IMR-90 (cell line): ENCODE data around the gene APC2. TPM values are rescaled to one million over a fixed set of nuclear protein-coding genes. Genes with fewer than 3 reads are reported as not detected.

ENCODE experiments used
- ATAC-seq: fragments of 200-7000 bp; cut with Tn5 transposase; 2 replicates; pipeline ENCODE4 v1.9.1; 2020; ENCODE audit warnings: low read depth, mild to moderate bottlenecking, moderate library complexity
- BruUV-seq: library from RNA; stranded (reverse); fragments of 400-500 nt; replicated peaks from 2 replicates; lab custom pipeline; 2021; lab: Mats Ljungman, UMichigan
- CTCF ChIA-PET: fragments of 300-600 bp; formaldehyde crosslinking; extraction: SDS; loops from one replicate; lab custom pipeline; 2021; ENCODE audit warnings: antibody characterized with exemption; lab: Yijun Ruan, JAX
- POLR2A ChIA-PET: fragments of 300-600 bp; sonication (Branson Sonifier 250); formaldehyde crosslinking; loops from one replicate; lab custom pipeline; 2022; ENCODE audit warnings: antibody characterized with exemption; ENCODE audit not compliant: unreplicated experiment; lab: Charles Lee
- DNase-seq: peaks from one replicate; pipeline ENCODE4 v3.0.0; 2013
- H2AFZ ChIP-seq: replicated peaks from 2 replicates; pipeline ENCODE3; 2013; ENCODE audit warnings: low read length, mild to moderate bottlenecking; ENCODE audit not compliant: poor library complexity
- H2AK5ac ChIP-seq: 2 replicates; pipeline ENCODE4 v1.6.1; 2013; ENCODE audit warnings: low read depth, low read length, inconsistent platforms
- H2AK9ac ChIP-seq: replicated peaks from 2 replicates; pipeline ENCODE3; 2013; ENCODE audit warnings: mild to moderate bottlenecking, low read depth, low read length, moderate library complexity; ENCODE audit not compliant: poor library complexity
- H2BK120ac ChIP-seq: 2 replicates; pipeline ENCODE4 v1.6.1; 2013; ENCODE audit warnings: low read depth, low read length, inconsistent platforms
- H2BK15ac ChIP-seq: 3 replicates; pipeline ENCODE4 v1.6.1; 2013; ENCODE audit warnings: low read depth, low read length, inconsistent platforms
- H2BK20ac ChIP-seq: 2 replicates; pipeline ENCODE4 v1.6.1; 2013; ENCODE audit warnings: low read depth, mild to moderate bottlenecking, inconsistent platforms, low read length, moderate library complexity
- H2BK5ac ChIP-seq: 2 replicates; pipeline ENCODE4 v1.6.1; 2013; ENCODE audit warnings: mild to moderate bottlenecking, low read depth, low read length, inconsistent platforms; ENCODE audit not compliant: poor library complexity, severe bottlenecking
- H3K14ac ChIP-seq: replicated peaks from 2 replicates; pipeline ENCODE4 v1.6.1; 2013; ENCODE audit warnings: low read depth, low read length, inconsistent platforms
- H3K18ac ChIP-seq: 2 replicates; pipeline ENCODE4 v1.6.1; 2013; ENCODE audit warnings: low read depth, low read length, control low read depth
- H3K23ac ChIP-seq: 2 replicates; pipeline ENCODE4 v1.6.1; 2013; ENCODE audit warnings: low read depth, low read length, inconsistent platforms
- H3K27ac ChIP-seq: 2 replicates; pipeline ENCODE4 v1.5.1; 2013; ENCODE audit warnings: mild to moderate bottlenecking, control low read depth, low read length; ENCODE audit not compliant: insufficient read depth
- H3K27me3 ChIP-seq: 2 replicates; pipeline ENCODE4 v1.6.1; 2013; ENCODE audit warnings: low read length; ENCODE audit not compliant: control insufficient read depth, insufficient read depth
- H3K36me3 ChIP-seq: 2 replicates; pipeline ENCODE4 v1.6.1; 2013; ENCODE audit warnings: low read length, mixed read lengths; ENCODE audit not compliant: control insufficient read depth, insufficient read depth
- H3K4ac ChIP-seq: 2 replicates; pipeline ENCODE4 v1.6.1; 2013; ENCODE audit warnings: low read depth, low read length, inconsistent platforms
- H3K4me1 ChIP-seq: 2 replicates; pipeline ENCODE4 v1.6.1; 2013; ENCODE audit warnings: low read length, mixed read lengths; ENCODE audit not compliant: control insufficient read depth, insufficient read depth
- H3K4me2 ChIP-seq: 2 replicates; pipeline ENCODE4 v1.6.1; 2013; ENCODE audit warnings: low read depth, mild to moderate bottlenecking, control low read depth, low read length, moderate library complexity
- H3K4me3 ChIP-seq: 2 replicates; pipeline ENCODE4 v1.5.1; 2013; ENCODE audit warnings: low read depth, mild to moderate bottlenecking, control low read depth, low read length, moderate library complexity; ENCODE audit not compliant: insufficient read depth
- H3K56ac ChIP-seq: 2 replicates; pipeline ENCODE4 v1.6.1; 2013; ENCODE audit warnings: low read length, inconsistent platforms; ENCODE audit not compliant: insufficient read depth; ENCODE audit errors: extremely low read depth
- H3K79me1 ChIP-seq, 2 experiments: 2 replicates each; pipeline ENCODE4 v1.6.1; 2013; ENCODE audit warnings: low read length in 2 of 2, inconsistent platforms in 1 of 2, low read depth in 1 of 2
- H3K9ac ChIP-seq: 2 replicates; pipeline ENCODE4 v1.6.1; 2013; ENCODE audit warnings: low read depth, low read length, control low read depth
- H3K9me1 ChIP-seq: 2 replicates; pipeline ENCODE4 v1.6.1; 2013; ENCODE audit warnings: low read length, inconsistent platforms; ENCODE audit not compliant: insufficient read depth
- H3K9me3 ChIP-seq: 2 replicates; pipeline ENCODE4 v1.6.1; 2013; ENCODE audit warnings: low read length; ENCODE audit not compliant: control insufficient read depth, insufficient read depth
- H4K20me1 ChIP-seq: 2 replicates; pipeline ENCODE4 v1.6.1; 2013; ENCODE audit warnings: low read length, inconsistent platforms; ENCODE audit not compliant: insufficient read depth
- H4K5ac ChIP-seq: 2 replicates; pipeline ENCODE4 v1.6.1; 2013; ENCODE audit warnings: mild to moderate bottlenecking, low read depth, low read length, control low read depth
- H4K8ac ChIP-seq, 2 experiments: 2 replicates each; pipeline ENCODE4 v1.6.1; 2013; ENCODE audit warnings: low read depth in 2 of 2, low read length in 2 of 2, control low read depth in 1 of 2, inconsistent platforms in 1 of 2
- H4K91ac ChIP-seq: 2 replicates; pipeline ENCODE4 v1.6.1; 2013; ENCODE audit warnings: low read depth, low read length, inconsistent platforms; ENCODE audit not compliant: insufficient read depth
- BHLHE40 ChIP-seq: fragments of 150-350 bp; IDR thresholded peaks from 2 replicates; pipeline ENCODE4 v1.6.1; 2016; ENCODE audit warnings: mild to moderate bottlenecking, low read depth, low read length
- CEBPB ChIP-seq: IDR thresholded peaks from 2 replicates; pipeline ENCODE4 v1.6.1; 2012; ENCODE audit warnings: low read depth, low read length, improper control_type of control experiment
- CHD1 ChIP-seq: IDR thresholded peaks from 2 replicates; pipeline ENCODE4 v1.6.1; 2012; ENCODE audit warnings: low read depth, low read length, improper control_type of control experiment
- FOS ChIP-seq: fragments of 150-350 bp; IDR thresholded peaks from 2 replicates; pipeline ENCODE4 v1.6.1; 2016; ENCODE audit warnings: low read depth, low read length
- MAFK ChIP-seq: IDR thresholded peaks from 2 replicates; pipeline ENCODE4 v1.6.1; 2012; ENCODE audit warnings: low read depth, low read length, improper control_type of control experiment
- MAZ ChIP-seq: IDR thresholded peaks from 2 replicates; pipeline ENCODE4 v1.6.1; 2012; ENCODE audit warnings: low read depth, mild to moderate bottlenecking, low read length, improper control_type of control experiment, moderate library complexity, borderline replicate concordance
- MXI1 ChIP-seq: IDR thresholded peaks from 2 replicates; pipeline ENCODE4 v1.6.1; 2012; ENCODE audit warnings: low read depth, mild to moderate bottlenecking, low read length, moderate library complexity, borderline replicate concordance
- NFE2L2 ChIP-seq: fragments of 150-350 bp; IDR thresholded peaks from 2 replicates; pipeline ENCODE4 v1.6.1; 2016; ENCODE audit warnings: low read depth, mild to moderate bottlenecking, low read length
- POLR2A ChIP-seq: IDR thresholded peaks from 2 replicates; pipeline ENCODE4 v1.6.1; 2012; ENCODE audit warnings: mild to moderate bottlenecking, low read depth, low read length
- RAD21 ChIP-seq: IDR thresholded peaks from 2 replicates; pipeline ENCODE4 v1.6.1; 2012; ENCODE audit warnings: low read length, improper control_type of control experiment
- RCOR1 ChIP-seq: IDR thresholded peaks from 2 replicates; pipeline ENCODE4 v1.6.1; 2012; ENCODE audit warnings: mild to moderate bottlenecking, low read length, improper control_type of control experiment; ENCODE audit not compliant: insufficient replicate concordance
- RFX5 ChIP-seq: IDR thresholded peaks from 2 replicates; pipeline ENCODE4 v1.8.0; 2012; ENCODE audit warnings: low read depth, mild to moderate bottlenecking, low read length, moderate library complexity
- SMC3 ChIP-seq: fragments of 150-350 bp; IDR thresholded peaks from 2 replicates; pipeline ENCODE4 v1.6.1; 2016; ENCODE audit warnings: low read depth, mild to moderate bottlenecking, antibody characterized with exemption, low read length, moderate library complexity
- WGBS, 2 experiments: methylation state at CpG; one replicate each; pipeline versions ENCODE4 v1.1.5 to v1.1.7; 2013; ENCODE audit warnings: missing lambda C conversion rate in 2 of 2; ENCODE audit not compliant: insufficient read length in 1 of 2; ENCODE audit errors: extremely low coverage in 2 of 2; 5-methylcytosine and 5-hydroxymethylcytosine counted together
- dilution Hi-C: fragments of 300-500 bp; cut with HindIII; formaldehyde crosslinking; loops from one replicate; pipeline ENCODE4 v1.14.3; 2018; ENCODE audit warnings: low sequenced_read_pairs; ENCODE audit not compliant: unreplicated experiment
- in situ Hi-C: fragments of 300-500 bp; cut with MboI; formaldehyde crosslinking; loops from 3 replicates; pipeline ENCODE4 v1.14.3; 2019; ENCODE audit warnings: low sequenced_read_pairs, inconsistent platforms, mixed read lengths
- intact Hi-C: fragments of 100-400 bp; cut with micrococcal nuclease; formaldehyde crosslinking; loops from 2 replicates; pipeline ENCODE4 v1.10.0; 2022
- polyA plus RNA-seq, 3 experiments: library from polyadenylated mRNA; depleted of rRNA; stranded (reverse); fragments of >200 nt; gene quantifications; 2 replicates each; pipeline ENCODE4 v1.2.3, GENCODE V29; 2012; ENCODE audit warnings: low replicate concordance in 1 of 3
- total RNA-seq: library from RNA; depleted of rRNA; stranded (reverse); fragments of >200 nt; gene quantifications from 2 replicates; pipeline ENCODE4 v1.2.3, GENCODE V29; 2012
- TF ChIP-seq, protein P1 (sequence below): fragments of 150-350 bp; IDR thresholded peaks from 2 replicates; pipeline ENCODE4 v1.6.1; 2017; ENCODE audit warnings: mild to moderate bottlenecking, antibody characterized with exemption, low read length, low read depth
- TF ChIP-seq, protein P2 (sequence below): conservative IDR thresholded peaks from 2 replicates; pipeline ENCODE4 v1.5.1; 2012; ENCODE audit warnings: mild to moderate bottlenecking, low read depth, low read length, improper control_type of control experiment

APC2 gene
- total and polyA plus RNA-seq, 2 of the 4 experiments (the other 2 are of a cell fraction), result 0.36 to 0.41 TPM

DNA sequence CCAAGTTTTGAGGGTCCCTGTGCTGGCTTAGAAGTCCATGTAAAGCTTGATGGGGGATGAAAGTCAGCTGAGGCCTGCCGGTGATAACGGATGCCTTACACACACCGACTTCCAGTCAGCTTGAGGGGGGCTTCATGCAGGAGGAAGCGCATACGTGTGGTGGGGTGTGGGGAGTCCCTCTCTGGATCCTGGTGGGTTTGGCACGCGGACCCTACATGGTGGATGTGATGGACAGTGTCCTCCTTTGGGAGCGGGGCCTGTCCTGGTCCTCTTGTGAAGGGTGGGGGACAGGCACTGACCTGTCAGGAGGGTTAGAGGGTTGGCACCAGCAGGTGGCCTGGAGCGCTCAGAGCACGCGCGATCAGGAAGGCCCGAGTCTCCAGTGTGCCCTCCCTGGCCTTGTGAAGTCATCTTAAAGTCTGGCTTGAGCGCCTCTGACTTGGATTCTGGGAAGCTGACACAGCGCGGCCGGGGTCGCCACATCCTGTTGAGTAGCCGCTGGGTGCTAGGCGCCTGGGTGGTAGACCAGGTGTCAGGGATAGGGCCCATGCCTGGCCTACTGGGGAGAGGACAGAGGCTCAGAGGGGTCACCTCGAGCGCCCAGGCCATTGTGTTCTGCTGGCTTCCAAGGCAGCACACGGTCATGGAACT is 39.7 kb upstream of the APC2 start:
- no peak overlapping the region for H3K56ac ChIP-seq
- no peak overlapping the region for H4K5ac ChIP-seq
- ChIA-PET CTCF (no interaction called here), POLR2A (no interaction called here)
- no peak overlapping the region for H3K4me3 ChIP-seq
- H2BK15ac ChIP-seq, result no peak overlapping the region
- no peaks in the 10 kb centered on the region for H3K9me3 ChIP-seq
- H4K91ac ChIP-seq, result no peak overlapping the region
- H3K27me3 ChIP-seq, result no peaks in the 10 kb centered on the region
- peaks cover 29% of the 10 kb centered on the region for H3K4me1 ChIP-seq
- no peak overlapping the region for H2BK20ac ChIP-seq
- no peak overlapping the region for H3K4ac ChIP-seq
- H2AFZ ChIP-seq, result no peak overlapping the region
- peak; percentile 63 for DNase-seq
- peaks cover 8% of the 10 kb centered on the region for H3K9me1 ChIP-seq
- peak overlapping the region; percentile 75 for H2AK9ac ChIP-seq
- H3K27ac ChIP-seq, result 0 out of 2 replicates have a peak overlapping the region, but pooled peaks have one; percentile 12
- H3K23ac ChIP-seq, result peak overlapping the region; percentile 38; the same call in 1 of the 2 replicates
- no peak for ATAC-seq
- H3K79me1 ChIP-seq, result peaks cover 0 to 45% of the 10 kb centered on the region in 2 experiments; a peak in 2 of 4 replicates
- H2BK5ac ChIP-seq, result no peak overlapping the region
- WGBS, 2 experiments, result 83% methylated on average over 14 of the region's 23 CpGs; no CpG with 5 or more reads in 1 of the 2 experiments
- no TSS peak for BruUV-seq
- peaks cover 71% of the 10 kb centered on the region for H4K20me1 ChIP-seq
- peaks cover 16% of the 10 kb centered on the region; the same call in 1 of the 2 replicates for H3K36me3 ChIP-seq
- in situ Hi-C loops (no loop called here), dilution Hi-C loops (no loop called here), intact Hi-C loops (no loop called here)
- H2BK120ac ChIP-seq, result no peak overlapping the region
- H2AK5ac ChIP-seq, result no peak overlapping the region
- no peak overlapping the region for H3K18ac ChIP-seq
- 0 out of 2 replicates have a peak overlapping the region, but pooled peaks have one; percentile 13 for H3K14ac ChIP-seq
- peak overlapping the region; percentile 12; the same call in 1 of the 2 replicates for H3K4me2 ChIP-seq
- H4K8ac ChIP-seq, result no peak overlapping the region
- H3K9ac ChIP-seq, result 0 out of 2 replicates have a peak overlapping the region, but pooled peaks have one; percentile 69
- TF ChIP-seq RCOR1, result no peak
- TF ChIP-seq, protein P1, sequence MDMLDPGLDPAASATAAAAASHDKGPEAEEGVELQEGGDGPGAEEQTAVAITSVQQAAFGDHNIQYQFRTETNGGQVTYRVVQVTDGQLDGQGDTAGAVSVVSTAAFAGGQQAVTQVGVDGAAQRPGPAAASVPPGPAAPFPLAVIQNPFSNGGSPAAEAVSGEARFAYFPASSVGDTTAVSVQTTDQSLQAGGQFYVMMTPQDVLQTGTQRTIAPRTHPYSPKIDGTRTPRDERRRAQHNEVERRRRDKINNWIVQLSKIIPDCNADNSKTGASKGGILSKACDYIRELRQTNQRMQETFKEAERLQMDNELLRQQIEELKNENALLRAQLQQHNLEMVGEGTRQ, result no peak
- TF ChIP-seq RAD21, result no peak
- TF ChIP-seq SMC3, result no peak
- TF ChIP-seq, protein P2, sequence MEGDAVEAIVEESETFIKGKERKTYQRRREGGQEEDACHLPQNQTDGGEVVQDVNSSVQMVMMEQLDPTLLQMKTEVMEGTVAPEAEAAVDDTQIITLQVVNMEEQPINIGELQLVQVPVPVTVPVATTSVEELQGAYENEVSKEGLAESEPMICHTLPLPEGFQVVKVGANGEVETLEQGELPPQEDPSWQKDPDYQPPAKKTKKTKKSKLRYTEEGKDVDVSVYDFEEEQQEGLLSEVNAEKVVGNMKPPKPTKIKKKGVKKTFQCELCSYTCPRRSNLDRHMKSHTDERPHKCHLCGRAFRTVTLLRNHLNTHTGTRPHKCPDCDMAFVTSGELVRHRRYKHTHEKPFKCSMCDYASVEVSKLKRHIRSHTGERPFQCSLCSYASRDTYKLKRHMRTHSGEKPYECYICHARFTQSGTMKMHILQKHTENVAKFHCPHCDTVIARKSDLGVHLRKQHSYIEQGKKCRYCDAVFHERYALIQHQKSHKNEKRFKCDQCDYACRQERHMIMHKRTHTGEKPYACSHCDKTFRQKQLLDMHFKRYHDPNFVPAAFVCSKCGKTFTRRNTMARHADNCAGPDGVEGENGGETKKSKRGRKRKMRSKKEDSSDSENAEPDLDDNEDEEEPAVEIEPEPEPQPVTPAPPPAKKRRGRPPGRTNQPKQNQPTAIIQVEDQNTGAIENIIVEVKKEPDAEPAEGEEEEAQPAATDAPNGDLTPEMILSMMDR, result no peak
- TF ChIP-seq CHD1, result no peak
- no peak for TF ChIP-seq RFX5
- no peak for TF ChIP-seq BHLHE40
- no peak for TF ChIP-seq POLR2A
- no peak for TF ChIP-seq FOS
- no peak for TF ChIP-seq CEBPB
- TF ChIP-seq MXI1, result no peak
- no peak for TF ChIP-seq MAZ
- no peak for TF ChIP-seq MAFK
- TF ChIP-seq NFE2L2, result no peak
